ELR (cell line): ENCODE measurements around the gene LRRC42.
"Not testable (repeated sequence)": the region's sequence is repeated elsewhere in the genome, so short reads cannot be mapped to it uniquely, and the experiment has no call there.

Experiments used
- DNase-seq: peaks from one replicate; pipeline ENCODE4 v3.0.0-alpha.2; 2015; ENCODE audit warnings: low read depth

LRRC42 gene

GRCh38 chr1:53967409-53968124 lies 21.4 kb downstream of the LRRC42 start:
- no peak for DNase-seq

- DNase-seq, result peak; percentile 32
These were observed 22.0 kb downstream of the LRRC42 start for GRCh38 chr1:53968125-53968513.

GRCh38 chr1:53969323-53969722 lies 23.2 kb downstream of the LRRC42 start:
- DNase-seq, result not testable (repeated sequence)

DNA sequence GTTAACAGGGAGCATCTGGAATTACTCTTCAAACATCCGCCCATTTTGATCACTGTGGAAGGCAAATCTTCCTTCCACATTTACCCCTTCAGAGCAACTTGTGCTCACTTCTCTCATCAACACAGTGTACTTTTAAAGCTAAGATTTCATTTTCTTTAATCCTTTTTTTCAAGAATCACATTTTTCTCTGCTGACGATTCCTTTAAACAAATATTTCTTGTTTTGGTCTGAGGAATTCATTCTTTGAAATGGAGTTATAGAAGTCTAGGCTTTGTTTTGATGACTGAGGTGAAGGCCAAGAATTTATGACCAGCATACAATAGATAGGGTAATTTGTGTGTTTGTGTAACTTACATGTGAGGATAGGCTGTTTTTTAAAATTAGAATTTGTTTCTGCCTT lies 25.6 kb downstream of the LRRC42 start:
- no peak for DNase-seq

- no peak for DNase-seq
These were observed 29.7 kb downstream of the LRRC42 start for GRCh38 chr1:53975861-53976260.

GRCh38 chr1:53979712-53980450 lies 33.7 kb downstream of the LRRC42 start:
- DNase-seq, result no peak

- no peak for DNase-seq
These were observed 35.1 kb downstream of the LRRC42 start for GRCh38 chr1:53981220-53981619.

DNA sequence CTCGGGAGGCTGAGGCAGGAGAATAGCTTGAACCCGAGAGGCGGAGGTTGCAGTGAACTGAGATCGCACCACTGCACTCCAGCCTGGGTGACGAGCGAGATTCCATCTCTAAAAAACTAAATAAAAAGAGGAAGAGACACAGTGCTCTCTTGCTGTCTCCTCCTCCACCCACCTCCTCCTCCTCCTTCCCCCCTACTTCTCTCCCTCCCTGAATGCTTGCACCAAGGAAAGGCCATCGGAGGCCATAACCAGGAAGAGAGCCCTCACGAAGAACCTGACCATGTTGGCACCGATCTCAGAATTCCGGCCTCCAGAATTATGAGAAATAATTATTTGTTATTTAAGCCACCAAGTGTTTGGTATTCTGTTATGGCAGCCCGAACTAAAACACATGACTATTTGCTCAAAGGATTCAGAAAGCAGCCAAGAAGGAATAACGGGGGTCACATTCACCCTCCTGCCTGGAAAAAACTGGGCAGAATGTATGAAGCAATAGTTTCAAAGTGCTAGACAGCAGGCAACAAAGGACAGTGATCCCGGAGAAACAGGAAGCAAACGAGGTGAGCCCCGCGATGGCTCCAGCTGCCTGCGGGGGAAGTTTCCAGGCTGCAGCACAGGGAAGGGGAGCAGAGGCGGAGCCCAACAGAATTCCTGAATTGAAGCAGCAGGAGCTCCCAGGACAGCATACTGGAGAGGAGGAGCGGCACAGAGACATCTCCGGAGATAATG lies 36.0 kb downstream of the LRRC42 start:
- peak; percentile 63 for DNase-seq

GRCh38 chr1:53982763-53983104 lies 36.6 kb downstream of the LRRC42 start:
- DNase-seq, result no peak

- no peak for DNase-seq
These were observed 38.6 kb downstream of the LRRC42 start for GRCh38 chr1:53984726-53985125.

- no peak for DNase-seq
These were observed 40.3 kb downstream of the LRRC42 start for GRCh38 chr1:53986458-53986857.

DNA sequence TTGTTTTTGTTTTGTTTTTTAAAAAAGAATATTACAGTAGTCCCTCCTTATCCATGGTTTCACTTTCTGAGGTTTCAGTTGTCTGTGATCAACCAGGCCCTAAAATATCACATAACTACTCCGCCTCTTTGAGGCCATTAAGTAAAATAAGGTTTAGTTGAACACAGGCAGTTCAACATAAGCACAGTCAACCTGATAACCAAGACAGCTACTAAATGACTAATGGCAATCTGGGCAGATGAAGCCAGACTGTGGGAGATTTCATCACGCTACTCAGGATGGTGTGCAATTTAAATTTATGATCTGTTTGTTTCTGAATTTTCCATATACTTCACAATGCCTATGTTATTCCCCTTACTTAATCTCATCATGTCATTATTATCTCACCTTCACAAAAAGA lies 41.7 kb downstream of the LRRC42 start:
- no peak for DNase-seq

GRCh38 chr1:53992085-53992874 lies 46.1 kb downstream of the LRRC42 start:
- peak; percentile 32 for DNase-seq

GRCh38 chr1:53994516-53994915 lies 48.4 kb downstream of the LRRC42 start:
- not testable (repeated sequence) for DNase-seq

DNA sequence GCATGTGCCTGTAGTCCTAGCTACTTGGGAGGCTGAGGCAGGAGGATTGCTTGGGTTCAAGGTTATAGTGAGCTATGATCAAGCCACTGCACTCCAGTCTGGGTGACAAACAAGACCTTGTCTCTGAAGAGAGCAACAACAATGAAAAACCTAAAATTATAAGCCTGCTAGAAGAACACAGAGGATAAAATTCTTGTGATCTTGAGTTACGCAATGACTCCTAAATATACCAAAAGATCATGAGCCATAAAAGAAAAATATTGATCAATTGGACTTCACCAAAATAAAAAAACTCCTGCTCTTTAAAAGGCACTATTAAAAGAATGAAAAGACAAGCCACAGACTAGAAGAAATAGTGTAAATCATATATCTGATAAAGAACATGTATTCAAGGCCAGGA lies 49.5 kb downstream of the LRRC42 start:
- DNase-seq, result no peak

DNA sequence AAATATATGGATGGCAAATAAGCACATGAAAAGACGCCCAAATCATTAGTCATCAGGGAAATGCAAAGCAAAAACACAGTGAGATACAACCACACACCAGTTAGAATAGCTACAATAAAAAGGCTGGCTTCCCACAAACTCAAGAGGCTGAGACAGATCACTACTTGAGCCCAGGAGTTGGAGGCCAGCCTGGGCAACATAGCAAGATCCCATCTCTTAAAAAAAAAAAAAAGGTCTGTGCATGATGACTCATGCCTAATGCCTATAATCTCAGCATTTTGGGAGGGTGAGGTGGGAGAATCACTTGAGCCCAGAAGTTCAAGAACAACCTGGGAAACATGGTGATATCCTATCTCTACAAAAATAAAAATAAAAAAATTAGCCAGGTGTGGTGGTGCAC lies 52.1 kb downstream of the LRRC42 start:
- DNase-seq, result no peak

DNA sequence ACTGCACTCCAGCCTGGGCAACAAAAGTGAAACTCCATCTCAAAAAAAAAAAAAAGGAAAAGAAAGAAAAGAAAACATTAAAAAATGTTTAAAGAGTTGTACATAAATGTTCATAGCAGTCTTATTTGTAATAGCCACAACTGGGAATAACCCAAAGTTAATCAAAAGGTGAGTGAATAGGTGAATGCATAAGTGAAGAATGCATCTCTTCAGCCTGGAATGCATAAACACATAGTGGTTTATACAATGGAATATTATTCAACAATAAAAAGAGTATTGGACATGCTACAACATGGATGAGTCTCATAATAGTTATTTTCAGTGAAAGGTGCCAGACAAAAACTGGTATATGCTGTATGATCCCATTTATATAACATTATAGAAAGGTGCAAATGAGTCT lies 53.8 kb downstream of the LRRC42 start:
- no peak for DNase-seq

GRCh38 chr1:54001591-54001990 lies 55.4 kb downstream of the LRRC42 start:
- DNase-seq, result no peak

GRCh38 chr1:54002544-54003248 lies 56.5 kb downstream of the LRRC42 start:
- no peak for DNase-seq

DNA sequence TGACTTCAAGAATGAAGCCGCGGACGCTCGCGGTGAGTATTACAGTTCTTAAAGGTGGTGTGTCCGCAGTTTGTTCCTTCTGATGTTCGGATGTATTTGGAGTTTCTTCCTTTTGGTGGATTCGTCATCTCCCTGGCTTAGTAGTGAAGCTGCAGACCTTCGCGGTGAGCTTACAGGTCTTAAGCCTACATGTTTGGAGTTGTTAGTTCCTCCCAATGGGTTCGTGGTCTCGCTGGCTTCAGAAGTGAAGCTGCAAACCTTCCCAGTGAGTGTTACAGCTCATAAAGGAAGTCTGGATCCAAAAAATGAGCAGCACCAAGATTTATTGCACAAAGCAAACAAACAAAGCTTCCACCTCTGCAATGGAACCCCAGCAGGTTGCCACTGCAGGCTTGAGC lies 57.1 kb downstream of the LRRC42 start:
- no peak for DNase-seq

GRCh38 chr1:54003750-54004480 lies 57.8 kb downstream of the LRRC42 start:
- not testable (repeated sequence) for DNase-seq
